Mesodermal cell (in vitro differentiated cells): ENCODE data around the gene SAFB2. TPM values are rescaled to one million over a fixed set of nuclear protein-coding genes. Genes with fewer than 3 reads are reported as not detected.

ENCODE experiments used
- H3K27ac ChIP-seq: 2 replicates; pipeline ENCODE4 v1.7.0; 2013; ENCODE audit warnings: mild to moderate bottlenecking, low read depth, low read length, moderate library complexity; ENCODE audit not compliant: severe bottlenecking
- H3K36me3 ChIP-seq: 2 replicates; pipeline ENCODE4 v1.7.1; 2013; ENCODE audit warnings: mild to moderate bottlenecking, low read length, moderate library complexity; ENCODE audit not compliant: control insufficient read depth, insufficient read depth
- H3K4me1 ChIP-seq: one replicate; pipeline ENCODE4 v1.7.1; 2013; ENCODE audit warnings: mild to moderate bottlenecking, low read length; ENCODE audit not compliant: insufficient read depth, control insufficient read depth, poor library complexity, severe bottlenecking
- H3K4me3 ChIP-seq: 2 replicates; pipeline ENCODE4 v1.7.0; 2013; ENCODE audit warnings: low read length, control low read depth, mild to moderate bottlenecking; ENCODE audit not compliant: insufficient read depth, poor library complexity, severe bottlenecking; ENCODE audit errors: extremely low read depth
- H3K9me3 ChIP-seq: 2 replicates; pipeline ENCODE4 v1.7.1; 2013; ENCODE audit warnings: mild to moderate bottlenecking, low read length, moderate library complexity; ENCODE audit not compliant: control insufficient read depth
- WGBS, 2 experiments: methylation state at CpG; one replicate each; pipeline ENCODE4 v1.1.5; 2013; ENCODE audit warnings: missing lambda C conversion rate in 2 of 2; ENCODE audit not compliant: insufficient coverage in 2 of 2; 5-methylcytosine and 5-hydroxymethylcytosine counted together
- polyA plus RNA-seq, 2 experiments: library from polyadenylated mRNA; stranded (reverse); fragments of 50-300 nt; gene quantifications; one replicate each; pipeline ENCODE4 v1.2.3, GENCODE V29; 2013

SAFB2 gene
- 34.8 TPM for polyA plus RNA-seq (2013, experiment 1 of 2)
- 33.0 TPM for polyA plus RNA-seq (2013, experiment 2 of 2)

GRCh38 chr19:5622465-5623396, at the start of gene SAFB2, which contains the start of gene SAFB:
Gene SAFB2, minus strand, starts transcription at chr19:5622776. Its CDS starts 61 bp downstream, at chr19:5622715.
Gene SAFB, plus strand, starts transcription at chr19:5623083. Its CDS starts 123 bp downstream, at chr19:5623206.
- peaks cover 38% of the 10 kb centered on the region for H3K4me1 ChIP-seq
- H3K27ac ChIP-seq = peak within 1 kb of the TSS; percentile 95
- 0 to 1% methylated on average over 108 to 115 of the region's 116 CpGs for WGBS, 2 experiments
- peak within 1 kb of the TSS; percentile 100 for H3K4me3 ChIP-seq
- H3K36me3 ChIP-seq = peaks cover 66% of the 10 kb centered on the region
- H3K9me3 ChIP-seq = no peaks in the 10 kb centered on the region

- Histone ChIP-seq H3K36me3 (peaks cover 56% of the 10 kb centered on the region), H3K9me3 (no peaks in the 10 kb centered on the region), H3K27ac (no peak overlapping the region), H3K4me3 (no peak overlapping the region), H3K4me1 (peaks cover 16% of the 10 kb centered on the region)
- 88 to 95% methylated on average over 6 to 7 of the region's 7 CpGs for WGBS, 2 experiments
Measured at GRCh38 chr19:5671600-5671999, 49.0 kb upstream of the SAFB2 start.

- 91 to 94% methylated on average over 10 of the region's 11 CpGs for WGBS, 2 experiments
- peaks cover 80% of the 10 kb centered on the region for H3K36me3 ChIP-seq
Measured at GRCh38 chr19:5669212-5669611, 46.6 kb upstream of the SAFB2 start.

GRCh38 chr19:5667751-5668271, 45.2 kb upstream of the SAFB2 start:
- Histone ChIP-seq H3K4me3 (no peak overlapping the region), H3K27ac (peak overlapping the region; percentile 45), H3K36me3 (peaks cover 90% of the 10 kb centered on the region), H3K4me1 (peaks cover 16% of the 10 kb centered on the region), H3K9me3 (no peaks in the 10 kb centered on the region)
- whole genome bisulfite sequencing, 2 experiments = 84 to 86% methylated on average over 19 to 21 of the region's 22 CpGs

More at GRCh38 chr19:5669212-5669611, 46.6 kb upstream of the SAFB2 start:
- Histone ChIP-seq H3K9me3 (no peaks in the 10 kb centered on the region), H3K4me3 (no peak overlapping the region), H3K4me1 (peaks cover 16% of the 10 kb centered on the region), H3K27ac (no peak overlapping the region)

- Histone ChIP-seq H3K4me3 (no peak overlapping the region), H3K9me3 (no peaks in the 10 kb centered on the region), H3K36me3 (peaks cover 97% of the 10 kb centered on the region), H3K4me1 (peaks cover 16% of the 10 kb centered on the region), H3K27ac (peak overlapping the region; percentile 45)
- 94 to 98% methylated on average over 17 to 22 of the region's 26 CpGs for WGBS, 2 experiments
Measured at GRCh38 chr19:5666921-5667610, 44.5 kb upstream of the SAFB2 start.

GRCh38 chr19:5665781-5666513, 43.4 kb upstream of the SAFB2 start:
- Histone ChIP-seq H3K27ac (no peak overlapping the region), H3K4me1 (peaks cover 16% of the 10 kb centered on the region), H3K4me3 (no peak overlapping the region), H3K36me3 (peaks cover 97% of the 10 kb centered on the region), H3K9me3 (no peaks in the 10 kb centered on the region)
- 92 to 93% methylated on average over 8 to 10 of the region's 10 CpGs for WGBS, 2 experiments

- Histone ChIP-seq H3K9me3 (no peaks in the 10 kb centered on the region), H3K4me1 (peaks cover 16% of the 10 kb centered on the region), H3K27ac (no peak overlapping the region), H3K36me3 (peaks cover 100% of the 10 kb centered on the region), H3K4me3 (no peak overlapping the region)
- WGBS, 2 experiments = 88 to 100% methylated on average over 1 to 2 of the region's 2 CpGs
Measured at GRCh38 chr19:5664515-5664914, 41.9 kb upstream of the SAFB2 start.

- H3K9me3 ChIP-seq = no peaks in the 10 kb centered on the region
- 96 to 98% methylated on average over 17 of the region's 17 CpGs for WGBS, 2 experiments
- no peak overlapping the region for H3K27ac ChIP-seq
- no peak overlapping the region for H3K4me3 ChIP-seq
- H3K36me3 ChIP-seq = peaks cover 99% of the 10 kb centered on the region
- H3K4me1 ChIP-seq = peaks cover 16% of the 10 kb centered on the region
Measured at GRCh38 chr19:5663904-5664303, 41.3 kb upstream of the SAFB2 start.

- Histone ChIP-seq H3K9me3 (no peaks in the 10 kb centered on the region), H3K4me3 (no peak overlapping the region), H3K4me1 (no peaks in the 10 kb centered on the region), H3K36me3 (peaks cover 91% of the 10 kb centered on the region), H3K27ac (no peak overlapping the region)
- 95 to 99% methylated on average over 42 of the region's 42 CpGs for WGBS, 2 experiments
Measured at GRCh38 chr19:5661483-5661882, 38.9 kb upstream of the SAFB2 start.

GRCh38 chr19:5655412-5655811, 32.8 kb upstream of the SAFB2 start:
- H3K36me3 ChIP-seq = peaks cover 87% of the 10 kb centered on the region
- H3K4me1 ChIP-seq = no peaks in the 10 kb centered on the region
- WGBS, 2 experiments = 100% methylated on average over 1 to 3 of the region's 5 CpGs
- H3K27ac ChIP-seq = no peak overlapping the region
- H3K4me3 ChIP-seq = no peak overlapping the region
- no peaks in the 10 kb centered on the region for H3K9me3 ChIP-seq
